Testis (tissue), 2 donors: Measurements from ENCODE around the gene PPP2R2C.

Experiments used
- CTCF ChIP-seq, 3 experiments: fragments of 450-650 bp in 2 of 3; fragments of 200-600 bp in 1 of 3; sonication (generic) in 1 of 3; IDR thresholded peaks; one replicate each; pipeline ENCODE4 v1.5.1; 2016 to 2019; ENCODE audit warnings: antibody characterized with exemption in 3 of 3, mild to moderate bottlenecking in 2 of 3, moderate library complexity in 1 of 3
- POLR2A ChIP-seq: fragments of 450-650 bp; IDR thresholded peaks from one replicate; pipeline ENCODE4 v1.6.1; 2017; ENCODE audit warnings: antibody characterized with exemption, mild to moderate bottlenecking, moderate library complexity

- TF ChIP-seq CTCF (IDR thresholded peaks at IDR 0.05) (no peak), POLR2A (no peak)
These were observed 26.8 kb downstream of the PPP2R2C start for GRCh38 chr4:6445403-6446129.
